GM12892 (cell line): ENCODE results near the gene ASF1B.

Experiments
- POLR2A ChIP-seq: IDR thresholded peaks from 2 replicates; pipeline ENCODE4 v1.6.1; 2011; ENCODE audit warnings: low read depth, low read length, control low read depth
- POLR2AphosphoS5 ChIP-seq: IDR thresholded peaks from 2 replicates; pipeline ENCODE4 v1.6.1; 2011; ENCODE audit warnings: low read depth, low read length, control low read depth
- TAF1 ChIP-seq: IDR thresholded peaks from 2 replicates; pipeline ENCODE4 v1.6.1; 2011; ENCODE audit warnings: low read depth, mild to moderate bottlenecking, control low read depth, low read length, borderline replicate concordance

DNA sequence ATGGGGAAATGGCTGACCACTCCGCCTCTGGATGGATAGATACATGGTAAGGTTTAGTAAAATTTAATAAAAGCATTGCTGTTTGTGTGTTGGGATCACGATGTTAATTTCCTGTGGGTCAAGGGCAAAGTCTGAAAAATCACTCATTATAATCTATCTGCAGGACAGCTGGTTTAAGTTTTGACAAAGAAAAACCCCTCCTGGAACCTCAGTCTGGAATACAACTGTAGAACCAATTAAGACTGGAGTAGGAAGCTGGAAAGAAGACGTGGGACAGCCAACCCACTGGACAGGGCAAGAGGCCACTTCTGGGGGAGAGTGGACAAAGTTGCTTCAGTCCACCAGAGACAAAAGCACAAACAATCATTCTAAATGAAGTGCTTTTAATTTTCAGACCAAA is 17.2 kb downstream of the ASF1B start:
- no peak for TF ChIP-seq POLR2AphosphoS5
- no peak for TF ChIP-seq POLR2A
- no peak for TF ChIP-seq TAF1
